MM.1S (cell line): ENCODE measurements around the gene RASAL1.
A peak's percentile ranks its signal among the peaks of the same experiment; 100 is the strongest.

Source experiments
- DNase-seq: peaks from one replicate; pipeline ENCODE4 v3.0.0-alpha.2; 2015
- H2AFZ ChIP-seq: fragments of 300-600 bp; sonication (generic); 2 replicates; pipeline ENCODE4 v1.6.0; 2016; ENCODE audit warnings: antibody characterized with exemption, low read length
- H3F3A ChIP-seq: fragments of 300-600 bp; sonication (generic); 2 replicates; pipeline ENCODE4 v1.6.1; 2016; ENCODE audit warnings: mild to moderate bottlenecking, antibody characterized with exemption, low read length, moderate library complexity, mixed read lengths; ENCODE audit not compliant: insufficient read depth
- H3K27ac ChIP-seq: fragments of 300-600 bp; sonication (generic); 2 replicates; pipeline ENCODE4 v1.5.1; 2016; ENCODE audit warnings: mild to moderate bottlenecking, low read length
- H3K27me3 ChIP-seq: fragments of 300-600 bp; sonication (generic); replicated peaks from 2 replicates; pipeline ENCODE4 v1.6.0; 2016; ENCODE audit warnings: low read length; ENCODE audit not compliant: insufficient read depth
- H3K36me3 ChIP-seq: fragments of 300-600 bp; sonication (generic); replicated peaks from 2 replicates; pipeline ENCODE4 v1.6.1; 2016; ENCODE audit warnings: mild to moderate bottlenecking, low read length, mixed read lengths; ENCODE audit not compliant: insufficient read depth
- H3K4me1 ChIP-seq: fragments of 300-600 bp; sonication (generic); 2 replicates; pipeline ENCODE4 v1.6.1; 2016; ENCODE audit warnings: low read length, mixed read lengths
- H3K4me2 ChIP-seq: fragments of 300-600 bp; sonication (generic); 2 replicates; pipeline ENCODE4 v1.6.0; 2016; ENCODE audit warnings: low read depth, low read length
- H3K4me3 ChIP-seq: fragments of 300-600 bp; sonication (generic); 2 replicates; pipeline ENCODE4 v1.5.1; 2016; ENCODE audit warnings: low read length, mixed read lengths
- H3K79me2 ChIP-seq: fragments of 300-600 bp; sonication (generic); 2 replicates; pipeline ENCODE4 v1.6.1; 2016; ENCODE audit warnings: mixed run types, low read length, mixed read lengths
- H3K9ac ChIP-seq: fragments of 300-600 bp; sonication (generic); 2 replicates; pipeline ENCODE4 v1.6.1; 2016; ENCODE audit warnings: low read length, mixed read lengths
- H3K9me2 ChIP-seq: fragments of 300-600 bp; sonication (generic); replicated peaks from 2 replicates; pipeline ENCODE4 v1.6.1; 2016; ENCODE audit warnings: mild to moderate bottlenecking, low read length, mixed read lengths; ENCODE audit not compliant: insufficient read depth
- H3K9me3 ChIP-seq: fragments of 300-600 bp; sonication (generic); replicated peaks from 2 replicates; pipeline ENCODE4 v1.6.1; 2016; ENCODE audit warnings: mild to moderate bottlenecking, low read length, mixed read lengths; ENCODE audit not compliant: insufficient read depth
- H4K20me1 ChIP-seq: fragments of 300-600 bp; sonication (generic); 2 replicates; pipeline ENCODE4 v1.6.1; 2016; ENCODE audit warnings: mild to moderate bottlenecking, low read length, moderate library complexity, mixed read lengths; ENCODE audit not compliant: insufficient read depth
- CTCF ChIP-seq: fragments of 300-600 bp; sonication (generic); IDR thresholded peaks from 2 replicates; pipeline ENCODE4 v1.5.1; 2016; ENCODE audit warnings: antibody characterized with exemption, low read length, mixed read lengths
- EZH2 ChIP-seq: fragments of 300-600 bp; sonication (generic); optimal IDR thresholded peaks from 2 replicates; pipeline ENCODE3; 2017; ENCODE audit warnings: low read depth, mild to moderate bottlenecking, antibody characterized with exemption, low read length, mixed read lengths
- EZH2phosphoT487 ChIP-seq: fragments of 300-600 bp; sonication (generic); IDR thresholded peaks from 2 replicates; pipeline ENCODE4 v1.6.1; 2018; ENCODE audit warnings: antibody characterized with exemption, low read length

RASAL1 gene

GRCh38 chr12:113180333-113180732 lies 44.8 kb upstream of the RASAL1 start:
- no peaks in the 10 kb centered on the region for H3K4me1 ChIP-seq
- no peaks in the 10 kb centered on the region for H4K20me1 ChIP-seq
- TF ChIP-seq EZH2phosphoT487 (no peak), CTCF (no peak), EZH2 (no peak)
- H3K9ac ChIP-seq = no peak overlapping the region
- no peak for DNase-seq
- no peaks in the 10 kb centered on the region for H3K36me3 ChIP-seq
- H3K79me2 ChIP-seq = peaks cover 32% of the 10 kb centered on the region
- H3K9me2 ChIP-seq = no peaks in the 10 kb centered on the region
- no peak overlapping the region for H3K4me3 ChIP-seq
- no peak overlapping the region for H3K27ac ChIP-seq
- H2AFZ ChIP-seq = no peak overlapping the region
- H3K27me3 ChIP-seq = no peaks in the 10 kb centered on the region
- no peak overlapping the region for H3K4me2 ChIP-seq
- H3K9me3 ChIP-seq = no peaks in the 10 kb centered on the region
- H3F3A ChIP-seq = no peaks in the 10 kb centered on the region

- no peak overlapping the region for H2AFZ ChIP-seq
- no peak overlapping the region for H3K9ac ChIP-seq
- no peak for DNase-seq
- no peak overlapping the region for H3K4me2 ChIP-seq
- no peaks in the 10 kb centered on the region for H3K9me3 ChIP-seq
- no peak overlapping the region for H3K4me3 ChIP-seq
- no peaks in the 10 kb centered on the region for H3K36me3 ChIP-seq
- no peaks in the 10 kb centered on the region for H3K9me2 ChIP-seq
- no peak overlapping the region for H3K27ac ChIP-seq
- H3K79me2 ChIP-seq = peaks cover 24% of the 10 kb centered on the region
- TF ChIP-seq EZH2 = no peak
- no peak for TF ChIP-seq EZH2phosphoT487
- no peak for TF ChIP-seq CTCF
- H3K4me1 ChIP-seq = no peaks in the 10 kb centered on the region
- no peaks in the 10 kb centered on the region for H3K27me3 ChIP-seq
- H4K20me1 ChIP-seq = no peaks in the 10 kb centered on the region
- H3F3A ChIP-seq = no peaks in the 10 kb centered on the region
Observed at GRCh38 chr12:113179023-113179422, 43.5 kb upstream of the RASAL1 start.

- Histone ChIP-seq H3K36me3 (no peaks in the 10 kb centered on the region), H3K9ac (no peak overlapping the region), H3K27ac (no peak overlapping the region), H3K79me2 (no peaks in the 10 kb centered on the region), H3K9me3 (no peaks in the 10 kb centered on the region), H3K4me1 (no peaks in the 10 kb centered on the region; the same call in 1 of the 2 replicates), H3K4me2 (no peak overlapping the region), H3K27me3 (no peaks in the 10 kb centered on the region), H3K9me2 (no peaks in the 10 kb centered on the region), H3K4me3 (no peak overlapping the region), H4K20me1 (no peaks in the 10 kb centered on the region), H2AFZ (no peak overlapping the region), H3F3A (no peaks in the 10 kb centered on the region)
- no peak for TF ChIP-seq EZH2phosphoT487
- peak; percentile 68 for TF ChIP-seq CTCF
- peak; percentile 28 for DNase-seq
Observed at GRCh38 chr12:113174461-113175384, 39.2 kb upstream of the RASAL1 start.
